Erythroblast (primary cell): ENCODE results near the gene SNRNP35.

Experiments used
- GATA1 ChIP-seq: IDR thresholded peaks from 2 replicates; pipeline ENCODE4 v1.6.1; 2011; ENCODE audit warnings: low read depth, mild to moderate bottlenecking, control low read depth, low read length, moderate library complexity
- POLR2A ChIP-seq: IDR thresholded peaks from 2 replicates; pipeline ENCODE4 v1.6.1; 2011; ENCODE audit warnings: mild to moderate bottlenecking, low read length

DNA sequence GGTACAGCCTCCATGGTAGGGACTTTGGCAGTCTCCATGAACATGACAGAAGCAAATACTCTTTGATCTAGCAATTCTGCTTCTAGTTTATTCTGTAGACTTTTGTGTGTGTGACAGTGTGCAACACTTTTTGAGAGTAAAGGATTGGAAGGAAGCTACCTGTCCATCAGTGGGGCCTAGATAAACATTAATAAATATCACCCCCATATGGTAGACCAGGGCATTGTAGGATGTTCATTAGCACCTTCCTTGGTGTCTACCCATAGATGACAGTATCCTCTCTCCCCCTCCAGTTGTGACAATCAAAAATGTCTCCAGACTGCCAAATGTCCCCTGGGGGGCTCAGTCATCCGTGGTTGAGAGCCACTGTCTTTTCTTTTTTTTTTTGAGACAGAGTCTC, 10.8 kb downstream of the SNRNP35 start:
- no peak for TF ChIP-seq POLR2A
- no peak for TF ChIP-seq GATA1
